ENCODE data around the gene NCOA5. TPM values are rescaled to one million over a fixed set of nuclear protein-coding genes. Genes with fewer than 3 reads are reported as not detected.
"Not testable (repeated sequence)": the region's sequence is repeated elsewhere in the genome, so short reads cannot be mapped to it uniquely, and the experiment has no call there.

Gene NCOA5
- total RNA-seq, 1 experiment from 2014 or later = 50.5 TPM

- Histone ChIP-seq H3K27me3 (peaks cover 16% of the 10 kb centered on the region), H3K36me3 (no peaks in the 10 kb centered on the region), H3K4me3 (no peak overlapping the region), H3K9me3 (replicated peaks) (no peaks in the 10 kb centered on the region), H3K4me1 (no peaks in the 10 kb centered on the region), H3K27ac (no peak overlapping the region)
- DNase-seq = no peak
Measured at GRCh38 chr20:46112430-46113112, 22.8 kb upstream of the NCOA5 start.

- H3K36me3 ChIP-seq = no peaks in the 10 kb centered on the region
- DNase-seq = no peak
- H3K27ac ChIP-seq = no peak overlapping the region
- H3K9me3 ChIP-seq (replicated peaks) = no peaks in the 10 kb centered on the region
- no peak overlapping the region for H3K4me3 ChIP-seq
- peaks cover 16% of the 10 kb centered on the region for H3K27me3 ChIP-seq
- no peaks in the 10 kb centered on the region for H3K4me1 ChIP-seq
Measured at GRCh38 chr20:46111836-46112212, 22.1 kb upstream of the NCOA5 start.

GRCh38 chr20:46111028-46111835 lies 21.5 kb upstream of the NCOA5 start:
- Histone ChIP-seq H3K36me3 (no peaks in the 10 kb centered on the region), H3K27me3 (peaks cover 16% of the 10 kb centered on the region), H3K4me1 (no peaks in the 10 kb centered on the region), H3K9me3 (replicated peaks) (no peaks in the 10 kb centered on the region), H3K27ac (no peak overlapping the region), H3K4me3 (no peak overlapping the region)
- no peak for DNase-seq

GRCh38 chr20:46108976-46109375 lies 19.2 kb upstream of the NCOA5 start:
- peaks cover 17% of the 10 kb centered on the region for H3K27me3 ChIP-seq
- no peaks in the 10 kb centered on the region; the same call in 1 of the 2 replicates for H3K9me3 ChIP-seq (replicated peaks)
- no peaks in the 10 kb centered on the region for H3K4me1 ChIP-seq
- DNase-seq = no peak
- no peak overlapping the region for H3K4me3 ChIP-seq
- H3K27ac ChIP-seq = no peak overlapping the region
- H3K36me3 ChIP-seq = no peaks in the 10 kb centered on the region

GRCh38 chr20:46108435-46108841 lies 18.7 kb upstream of the NCOA5 start:
- H3K27me3 ChIP-seq = peaks cover 21% of the 10 kb centered on the region
- DNase-seq = no peak

GRCh38 chr20:46107061-46107460 lies 17.3 kb upstream of the NCOA5 start:
- DNase-seq = no peak
- Histone ChIP-seq H3K27me3 (peaks cover 20% of the 10 kb centered on the region), H3K4me3 (no peak overlapping the region), H3K36me3 (no peaks in the 10 kb centered on the region), H3K27ac (no peak overlapping the region), H3K9me3 (replicated peaks) (peaks cover 7% of the 10 kb centered on the region), H3K4me1 (no peaks in the 10 kb centered on the region)

More at GRCh38 chr20:46108435-46108841, 18.7 kb upstream of the NCOA5 start:
- Histone ChIP-seq H3K27ac (no peak overlapping the region), H3K4me1 (no peaks in the 10 kb centered on the region), H3K4me3 (no peak overlapping the region), H3K9me3 (replicated peaks) (no peaks in the 10 kb centered on the region; the same call in 1 of the 2 replicates), H3K36me3 (no peaks in the 10 kb centered on the region)

GRCh38 chr20:46104262-46104661 lies 14.5 kb upstream of the NCOA5 start:
- Histone ChIP-seq H3K36me3 (no peaks in the 10 kb centered on the region), H3K9me3 (replicated peaks) (peaks cover 10% of the 10 kb centered on the region), H3K4me1 (no peaks in the 10 kb centered on the region), H3K27me3 (peaks cover 20% of the 10 kb centered on the region; the same call in 1 of the 2 replicates), H3K27ac (no peak overlapping the region), H3K4me3 (no peak overlapping the region)
- no peak for DNase-seq

GRCh38 chr20:46102940-46103339 lies 13.2 kb upstream of the NCOA5 start:
- H3K27ac ChIP-seq = no peak overlapping the region
- no peak for DNase-seq
- H3K36me3 ChIP-seq = no peaks in the 10 kb centered on the region
- H3K27me3 ChIP-seq = peaks cover 17% of the 10 kb centered on the region; the same call in 1 of the 2 replicates
- no peak overlapping the region for H3K4me3 ChIP-seq
- H3K4me1 ChIP-seq = no peaks in the 10 kb centered on the region
- peaks cover 10% of the 10 kb centered on the region for H3K9me3 ChIP-seq (replicated peaks)

- no peak for DNase-seq
- Histone ChIP-seq H3K4me3 (no peak overlapping the region), H3K36me3 (no peaks in the 10 kb centered on the region), H3K27ac (no peak overlapping the region), H3K9me3 (replicated peaks) (peaks cover 10% of the 10 kb centered on the region), H3K27me3 (peaks cover 24% of the 10 kb centered on the region), H3K4me1 (no peaks in the 10 kb centered on the region)
Measured at GRCh38 chr20:46101957-46102356, 12.2 kb upstream of the NCOA5 start.

GRCh38 chr20:46100988-46101387 lies 11.2 kb upstream of the NCOA5 start:
- no peak for DNase-seq
- no peaks in the 10 kb centered on the region for H3K4me1 ChIP-seq
- no peak overlapping the region for H3K27ac ChIP-seq
- no peak overlapping the region for H3K4me3 ChIP-seq
- peaks cover 24% of the 10 kb centered on the region for H3K27me3 ChIP-seq
- H3K36me3 ChIP-seq = no peaks in the 10 kb centered on the region
- H3K9me3 ChIP-seq (replicated peaks) = peaks cover 10% of the 10 kb centered on the region

GRCh38 chr20:46100444-46100843 lies 10.7 kb upstream of the NCOA5 start:
- not testable (repeated sequence) for DNase-seq; H3K9me3 ChIP-seq (replicated peaks); H3K4me1 ChIP-seq; H3K4me3 ChIP-seq; H3K27ac ChIP-seq; H3K36me3 ChIP-seq
- H3K27me3 ChIP-seq = peaks cover 24% of the 10 kb centered on the region

- Histone ChIP-seq H3K27me3 (peaks cover 24% of the 10 kb centered on the region), H3K36me3 (no peaks in the 10 kb centered on the region), H3K4me3 (no peak overlapping the region), H3K27ac (no peak overlapping the region), H3K9me3 (replicated peaks) (peaks cover 10% of the 10 kb centered on the region), H3K4me1 (no peaks in the 10 kb centered on the region)
- DNase-seq = no peak
Measured at GRCh38 chr20:46099491-46100287, 9.9 kb upstream of the NCOA5 start.

GRCh38 chr20:46093531-46093930 lies 3.8 kb upstream of the NCOA5 start:
- no peak overlapping the region for H3K27ac ChIP-seq
- no peak for DNase-seq
- no peaks in the 10 kb centered on the region; the same call in 1 of the 2 replicates for H3K4me1 ChIP-seq
- no peaks in the 10 kb centered on the region for H3K36me3 ChIP-seq
- H3K4me3 ChIP-seq = no peak overlapping the region
- peaks cover 7% of the 10 kb centered on the region for H3K27me3 ChIP-seq
- H3K9me3 ChIP-seq (replicated peaks) = no peaks in the 10 kb centered on the region

GRCh38 chr20:46091622-46092535 lies 2.1 kb upstream of the NCOA5 start:
- not testable (repeated sequence) for DNase-seq; H3K9me3 ChIP-seq (replicated peaks); H3K4me3 ChIP-seq; H3K27me3 ChIP-seq; H3K27ac ChIP-seq; H3K36me3 ChIP-seq; H3K4me1 ChIP-seq

Data from SJCRH30 (cell line).